ENCODE results near the gene PBRM1.
A peak's percentile ranks its signal among the peaks of the same experiment; 100 is the strongest.
"Not testable (repeated sequence)": the region's sequence is repeated elsewhere in the genome, so short reads cannot be mapped to it uniquely, and the experiment has no call there.

Gene PBRM1

GRCh38 chr3:52536369-52537164 is 149.1 kb downstream of the PBRM1 start, which contains the start of gene UQCC5:
Gene UQCC5, plus strand, starts transcription at chr3:52536605. Its CDS starts 151 bp downstream, at chr3:52536756.
- peak; percentile 93 to 100 (median 97) for DNase-seq

GRCh38 chr3:52536112-52536368 is 149.7 kb downstream of the PBRM1 start:
- DNase-seq = no peak

GRCh38 chr3:52535411-52536111 is 150.2 kb downstream of the PBRM1 start:
- DNase-seq = no peak

- no peak for DNase-seq
Measured at GRCh38 chr3:52534281-52535183, 151.2 kb downstream of the PBRM1 start.

- DNase-seq = peak; percentile 45 to 84 (median 52)
Measured at GRCh38 chr3:52533623-52534280, 152.0 kb downstream of the PBRM1 start, which contains the start of gene NT5DC2. Gene NT5DC2, minus strand, starts transcription at chr3:52533857. Its CDS starts 120 bp downstream, at chr3:52533737.

- DNase-seq = peak in 2 of 5 experiments; percentile 13 to 40
Measured at GRCh38 chr3:52532838-52533622, 152.7 kb downstream of the PBRM1 start.

GRCh38 chr3:52532517-52532837 is 153.2 kb downstream of the PBRM1 start:
- peak in 2 of 5 experiments; percentile 34 to 62 for DNase-seq

GRCh38 chr3:52531860-52532516 is 153.7 kb downstream of the PBRM1 start:
- DNase-seq = no peak

- DNase-seq = no peak
Measured at GRCh38 chr3:52530918-52531826, 154.5 kb downstream of the PBRM1 start.

GRCh38 chr3:52529376-52530333 is 156.1 kb downstream of the PBRM1 start:
- no peak for DNase-seq

- DNase-seq = no peak
Measured at GRCh38 chr3:52528586-52529375, 156.9 kb downstream of the PBRM1 start.

- DNase-seq = no peak
Measured at GRCh38 chr3:52527732-52528585, 157.8 kb downstream of the PBRM1 start.

GRCh38 chr3:52527039-52527731 is 158.5 kb downstream of the PBRM1 start:
- DNase-seq = peak in 1 of 5 experiments; percentile 1

- not testable (repeated sequence) for DNase-seq
Measured at GRCh38 chr3:52526671-52527038, 159.1 kb downstream of the PBRM1 start.

GRCh38 chr3:52525680-52526561 is 159.8 kb downstream of the PBRM1 start:
- no peak for DNase-seq

All from T-helper 2 cell (primary cell).